Activated T-helper 17 cell treated with anti-CD3 and anti-CD28 coated beads, Interleukin-2, amount 50 U/mL, for 72 hours (primary cell): ENCODE data around the gene SKIDA1. TPM values are rescaled to one million over a fixed set of nuclear protein-coding genes. Genes with fewer than 3 reads are reported as not detected.
A peak's percentile ranks its signal among the peaks of the same experiment; 100 is the strongest.
"Not testable (repeated sequence)": the region's sequence is repeated elsewhere in the genome, so short reads cannot be mapped to it uniquely, and the experiment has no call there.

ENCODE experiments used
- ATAC-seq: fragments of 150-1000 bp; cut with Tn5 transposase; replicated peaks from 2 replicates; pipeline ENCODE4 v1.10.0; 2021; ENCODE audit warnings: mild to moderate bottlenecking, moderate library complexity
- H3K27ac Mint-ChIP-seq: one replicate; pipeline ENCODE4 v1.8.0; 2022; ENCODE audit warnings: mixed read lengths
- H3K27me3 Mint-ChIP-seq: one replicate; pipeline ENCODE4 v1.8.0; 2022; ENCODE audit warnings: mixed read lengths
- H3K36me3 Mint-ChIP-seq: one replicate; pipeline ENCODE4 v1.8.0; 2022; ENCODE audit warnings: low read depth, mild to moderate bottlenecking, mixed read lengths
- H3K4me1 Mint-ChIP-seq: one replicate; pipeline ENCODE4 v1.8.0; 2022; ENCODE audit warnings: mixed read lengths
- H3K4me3 Mint-ChIP-seq: one replicate; pipeline ENCODE4 v1.8.0; 2022; ENCODE audit warnings: mild to moderate bottlenecking, mixed read lengths
- H3K9me3 Mint-ChIP-seq: one replicate; pipeline ENCODE4 v1.8.0; 2022; ENCODE audit warnings: mixed read lengths
- total RNA-seq, 2 donors: library from RNA; stranded (reverse); gene quantifications; one replicate each; pipeline ENCODE4 v1.2.3, GENCODE V29; 2022

Gene SKIDA1
- under 1 TPM; 0.06 to 0.95 TPM for total RNA-seq

GRCh38 chr10:21525367-21526187 is at the start of gene SKIDA1:
Gene SKIDA1 (minus strand): TSS chr10:21525682. CDS start chr10:21517822, 7,860 bp downstream.
- peak; percentile 69 for ATAC-seq
- Mint-ChIP-seq H3K9me3 (no peaks in the 10 kb centered on the region), H3K4me3 (peak within 1 kb of the TSS; percentile 96), H3K27me3 (peaks cover 10% of the 10 kb centered on the region), H3K4me1 (peaks cover 21% of the 10 kb centered on the region), H3K36me3 (peaks cover 7% of the 10 kb centered on the region), H3K27ac (peak within 1 kb of the TSS; percentile 96)

- H3K4me1 Mint-ChIP-seq, result peaks cover 24% of the 10 kb centered on the region
- not testable (repeated sequence) for H3K4me3 Mint-ChIP-seq, H3K27me3 Mint-ChIP-seq, ATAC-seq, H3K27ac Mint-ChIP-seq, H3K9me3 Mint-ChIP-seq
- peaks cover 75% of the 10 kb centered on the region for H3K36me3 Mint-ChIP-seq
Observed at GRCh38 chr10:21574514-21574913, 49.0 kb upstream of the SKIDA1 start.

GRCh38 chr10:21572578-21572977 is 47.1 kb upstream of the SKIDA1 start:
- Mint-ChIP-seq H3K9me3 (no peaks in the 10 kb centered on the region), H3K4me3 (no peak overlapping the region), H3K36me3 (peaks cover 76% of the 10 kb centered on the region), H3K4me1 (peaks cover 24% of the 10 kb centered on the region), H3K27me3 (no peaks in the 10 kb centered on the region), H3K27ac (no peak overlapping the region)
- ATAC-seq, result no peak

- Mint-ChIP-seq H3K27me3 (no peaks in the 10 kb centered on the region), H3K4me1 (peaks cover 24% of the 10 kb centered on the region), H3K9me3 (no peaks in the 10 kb centered on the region), H3K27ac (peak overlapping the region; percentile 68), H3K36me3 (peaks cover 79% of the 10 kb centered on the region), H3K4me3 (peak overlapping the region; percentile 17)
- ATAC-seq, result no peak
Observed at GRCh38 chr10:21570761-21571521, 45.5 kb upstream of the SKIDA1 start.

- H3K4me3 Mint-ChIP-seq, H3K9me3 Mint-ChIP-seq, H3K27me3 Mint-ChIP-seq, ATAC-seq, H3K27ac Mint-ChIP-seq: not testable (repeated sequence)
- Mint-ChIP-seq H3K4me1 (peaks cover 17% of the 10 kb centered on the region), H3K36me3 (peaks cover 92% of the 10 kb centered on the region)
Observed at GRCh38 chr10:21558984-21559383, 33.5 kb upstream of the SKIDA1 start.

- no peaks in the 10 kb centered on the region for H3K9me3 Mint-ChIP-seq
- no peaks in the 10 kb centered on the region for H3K27me3 Mint-ChIP-seq
- H3K4me1 Mint-ChIP-seq, result peaks cover 17% of the 10 kb centered on the region
- peaks cover 94% of the 10 kb centered on the region for H3K36me3 Mint-ChIP-seq
- no peak overlapping the region for H3K4me3 Mint-ChIP-seq
- no peak overlapping the region for H3K27ac Mint-ChIP-seq
- no peak for ATAC-seq
Observed at GRCh38 chr10:21556527-21556926, 31.0 kb upstream of the SKIDA1 start.

GRCh38 chr10:21552638-21553037 is 27.2 kb upstream of the SKIDA1 start:
- H3K27ac Mint-ChIP-seq, result peak overlapping the region; percentile 32
- H3K4me1 Mint-ChIP-seq, result no peaks in the 10 kb centered on the region
- ATAC-seq, result no peak
- H3K4me3 Mint-ChIP-seq, result no peak overlapping the region
- H3K9me3 Mint-ChIP-seq, result no peaks in the 10 kb centered on the region
- no peaks in the 10 kb centered on the region for H3K27me3 Mint-ChIP-seq
- H3K36me3 Mint-ChIP-seq, result peaks cover 99% of the 10 kb centered on the region

- Mint-ChIP-seq H3K9me3 (no peaks in the 10 kb centered on the region), H3K36me3 (peaks cover 100% of the 10 kb centered on the region)
- ATAC-seq, result no peak
Observed at GRCh38 chr10:21547246-21547645, 21.8 kb upstream of the SKIDA1 start.

GRCh38 chr10:21540701-21541100 is 15.2 kb upstream of the SKIDA1 start:
- not testable (repeated sequence) for H3K27me3 Mint-ChIP-seq, H3K4me1 Mint-ChIP-seq, ATAC-seq, H3K4me3 Mint-ChIP-seq, H3K27ac Mint-ChIP-seq, H3K9me3 Mint-ChIP-seq
- peaks cover 87% of the 10 kb centered on the region for H3K36me3 Mint-ChIP-seq

More at GRCh38 chr10:21547246-21547645, 21.8 kb upstream of the SKIDA1 start:
- H3K4me1 Mint-ChIP-seq, result peaks cover 5% of the 10 kb centered on the region
- H3K4me3 Mint-ChIP-seq, result no peak overlapping the region
- H3K27ac Mint-ChIP-seq, result no peak overlapping the region
- H3K27me3 Mint-ChIP-seq, result no peaks in the 10 kb centered on the region

GRCh38 chr10:21536874-21537273 is 11.4 kb upstream of the SKIDA1 start:
- peak overlapping the region; percentile 19 for H3K4me3 Mint-ChIP-seq

GRCh38 chr10:21535976-21536375 is 10.5 kb upstream of the SKIDA1 start:
- peaks cover 49% of the 10 kb centered on the region for H3K36me3 Mint-ChIP-seq
- H3K27me3 Mint-ChIP-seq, H3K9me3 Mint-ChIP-seq, H3K27ac Mint-ChIP-seq, H3K4me1 Mint-ChIP-seq, ATAC-seq: not testable (repeated sequence)
- H3K4me3 Mint-ChIP-seq, result peak overlapping the region; percentile 88

More at GRCh38 chr10:21536874-21537273, 11.4 kb upstream of the SKIDA1 start:
- Mint-ChIP-seq H3K27me3 (no peaks in the 10 kb centered on the region), H3K9me3 (no peaks in the 10 kb centered on the region), H3K27ac (peak overlapping the region; percentile 56), H3K36me3 (peaks cover 58% of the 10 kb centered on the region), H3K4me1 (peaks cover 9% of the 10 kb centered on the region)
- no peak for ATAC-seq

- no peak overlapping the region for H3K27ac Mint-ChIP-seq
- no peak for ATAC-seq
- H3K4me3 Mint-ChIP-seq, result peak overlapping the region; percentile 88
- H3K9me3 Mint-ChIP-seq, result no peaks in the 10 kb centered on the region
- H3K4me1 Mint-ChIP-seq, result peaks cover 9% of the 10 kb centered on the region
- no peaks in the 10 kb centered on the region for H3K27me3 Mint-ChIP-seq
- H3K36me3 Mint-ChIP-seq, result peaks cover 45% of the 10 kb centered on the region
Observed at GRCh38 chr10:21535494-21535965, 10.0 kb upstream of the SKIDA1 start.

- ATAC-seq, result peak; percentile 45
- Mint-ChIP-seq H3K4me1 (peaks cover 9% of the 10 kb centered on the region), H3K36me3 (peaks cover 38% of the 10 kb centered on the region), H3K9me3 (no peaks in the 10 kb centered on the region), H3K4me3 (peak overlapping the region; percentile 88), H3K27me3 (no peaks in the 10 kb centered on the region), H3K27ac (no peak overlapping the region)
Observed at GRCh38 chr10:21534604-21535493, 9.4 kb upstream of the SKIDA1 start.

- peaks cover 9% of the 10 kb centered on the region for H3K4me1 Mint-ChIP-seq
- ATAC-seq, result no peak
- H3K9me3 Mint-ChIP-seq, result no peaks in the 10 kb centered on the region
- peak overlapping the region; percentile 88 for H3K4me3 Mint-ChIP-seq
- H3K27ac Mint-ChIP-seq, result no peak overlapping the region
- no peaks in the 10 kb centered on the region for H3K27me3 Mint-ChIP-seq
- peaks cover 32% of the 10 kb centered on the region for H3K36me3 Mint-ChIP-seq
Observed at GRCh38 chr10:21534280-21534586, 8.8 kb upstream of the SKIDA1 start.
